Skeletal muscle satellite cell (primary cell): ENCODE measurements around the gene OSBPL5.

Experiments used
- H3K27me3 ChIP-seq: 2 replicates; pipeline ENCODE4 v1.7.0; 2013; ENCODE audit warnings: low read length; ENCODE audit not compliant: control insufficient read depth, insufficient read depth
- H3K36me3 ChIP-seq: 2 replicates; pipeline ENCODE4 v1.7.0; 2013; ENCODE audit warnings: mild to moderate bottlenecking, control low read depth, low read length; ENCODE audit not compliant: insufficient read depth
- H3K4me1 ChIP-seq: 2 replicates; pipeline ENCODE4 v1.7.0; 2013; ENCODE audit warnings: low read length; ENCODE audit not compliant: control insufficient read depth, insufficient read depth
- H3K4me2 ChIP-seq: 2 replicates; pipeline ENCODE4 v1.7.0; 2013; ENCODE audit warnings: mild to moderate bottlenecking, low read length
- H3K4me3 ChIP-seq: 2 replicates; pipeline ENCODE4 v1.7.0; 2013; ENCODE audit warnings: low read length
- H3K9ac ChIP-seq: 2 replicates; pipeline ENCODE4 v1.7.0; 2013; ENCODE audit warnings: mild to moderate bottlenecking, low read depth, low read length, moderate library complexity
- H3K9me3 ChIP-seq: replicated peaks from 2 replicates; pipeline ENCODE4 v1.7.0; 2013; ENCODE audit warnings: mild to moderate bottlenecking, control low read depth, low read length

Gene OSBPL5

DNA sequence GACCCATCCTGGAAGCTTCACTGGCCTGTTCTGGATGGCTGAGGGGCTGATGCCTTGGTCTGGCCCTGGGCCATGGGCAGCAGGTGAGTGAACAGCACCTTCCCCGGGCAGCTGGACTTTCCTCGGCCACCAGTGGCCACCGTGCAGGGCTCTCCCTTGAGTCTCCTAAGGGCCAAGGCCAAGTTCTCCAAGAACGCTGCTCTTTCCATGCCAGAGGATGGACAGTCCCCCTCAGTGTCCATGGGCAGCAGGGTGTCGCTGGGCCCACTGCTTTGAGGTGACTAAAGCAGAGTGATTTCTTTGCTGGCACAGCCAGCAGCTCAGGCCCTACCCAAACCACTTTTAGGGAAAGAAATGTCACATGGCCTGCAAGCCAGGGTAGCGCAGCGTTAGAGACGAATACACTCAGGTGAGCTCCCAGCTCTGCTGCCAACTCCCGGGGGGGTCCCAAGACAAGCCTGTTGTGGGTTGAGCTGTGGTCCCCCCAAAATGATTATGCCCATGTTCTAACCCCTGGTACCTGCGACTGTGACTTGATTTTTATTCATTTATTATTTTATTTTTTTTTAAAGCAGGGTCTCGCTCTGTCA lies 104.6 kb downstream of the OSBPL5 start:
- Histone ChIP-seq H3K9me3 (no peaks in the 10 kb centered on the region), H3K4me3 (no peak overlapping the region), H3K4me1 (peaks cover 24% of the 10 kb centered on the region), H3K4me2 (no peak overlapping the region), H3K9ac (no peak overlapping the region), H3K27me3 (no peaks in the 10 kb centered on the region), H3K36me3 (no peaks in the 10 kb centered on the region)

DNA sequence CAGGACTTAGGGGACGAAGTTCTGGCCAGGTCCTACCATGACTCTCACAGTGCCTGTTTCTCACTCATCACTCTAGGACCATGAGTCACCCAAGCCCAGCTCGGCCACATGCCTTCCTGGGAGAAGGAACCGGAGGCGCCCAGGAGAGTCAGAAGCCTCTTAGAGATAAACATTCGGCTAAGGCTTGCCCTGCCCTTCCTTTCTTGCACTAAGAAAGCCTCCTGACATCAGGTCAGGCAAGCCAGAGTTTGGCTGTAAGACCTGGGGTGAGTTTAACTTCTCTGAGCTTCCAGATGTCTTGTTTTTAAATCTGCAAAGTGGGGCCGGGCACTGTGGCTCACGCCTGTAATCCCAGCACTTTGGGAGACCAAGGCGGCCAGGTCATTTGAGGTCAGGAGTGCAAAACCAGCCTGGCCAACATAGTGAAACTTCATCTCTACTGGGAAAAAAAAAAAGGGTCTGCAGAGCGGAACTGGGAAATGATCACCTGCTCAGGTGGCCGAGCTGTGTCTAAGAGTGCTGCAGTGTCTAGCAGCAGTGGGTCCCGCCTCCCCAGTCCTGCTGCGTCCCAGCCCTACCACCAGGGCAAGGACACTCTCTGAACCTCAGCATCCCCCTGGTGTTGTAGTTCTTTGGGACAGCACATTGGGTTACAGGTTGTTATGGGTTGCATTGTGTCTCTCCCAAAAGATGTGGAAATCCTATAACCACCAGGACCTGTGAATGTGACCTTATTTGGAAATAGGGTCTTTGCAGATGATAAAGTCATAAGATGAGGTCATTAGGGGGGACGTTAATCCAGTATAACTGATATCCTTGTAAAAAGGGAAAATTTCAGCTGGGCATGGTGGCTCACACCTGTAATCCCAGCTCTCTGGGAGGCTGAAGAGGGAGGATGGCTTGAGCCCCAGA lies 106.1 kb downstream of the OSBPL5 start:
- peak overlapping the region; percentile 48 for H3K4me2 ChIP-seq
- H3K9ac ChIP-seq: no peak overlapping the region
- no peaks in the 10 kb centered on the region for H3K9me3 ChIP-seq
- H3K36me3 ChIP-seq: peaks cover 6% of the 10 kb centered on the region
- peaks cover 27% of the 10 kb centered on the region for H3K4me1 ChIP-seq
- no peak overlapping the region for H3K4me3 ChIP-seq
- H3K27me3 ChIP-seq: no peaks in the 10 kb centered on the region

DNA sequence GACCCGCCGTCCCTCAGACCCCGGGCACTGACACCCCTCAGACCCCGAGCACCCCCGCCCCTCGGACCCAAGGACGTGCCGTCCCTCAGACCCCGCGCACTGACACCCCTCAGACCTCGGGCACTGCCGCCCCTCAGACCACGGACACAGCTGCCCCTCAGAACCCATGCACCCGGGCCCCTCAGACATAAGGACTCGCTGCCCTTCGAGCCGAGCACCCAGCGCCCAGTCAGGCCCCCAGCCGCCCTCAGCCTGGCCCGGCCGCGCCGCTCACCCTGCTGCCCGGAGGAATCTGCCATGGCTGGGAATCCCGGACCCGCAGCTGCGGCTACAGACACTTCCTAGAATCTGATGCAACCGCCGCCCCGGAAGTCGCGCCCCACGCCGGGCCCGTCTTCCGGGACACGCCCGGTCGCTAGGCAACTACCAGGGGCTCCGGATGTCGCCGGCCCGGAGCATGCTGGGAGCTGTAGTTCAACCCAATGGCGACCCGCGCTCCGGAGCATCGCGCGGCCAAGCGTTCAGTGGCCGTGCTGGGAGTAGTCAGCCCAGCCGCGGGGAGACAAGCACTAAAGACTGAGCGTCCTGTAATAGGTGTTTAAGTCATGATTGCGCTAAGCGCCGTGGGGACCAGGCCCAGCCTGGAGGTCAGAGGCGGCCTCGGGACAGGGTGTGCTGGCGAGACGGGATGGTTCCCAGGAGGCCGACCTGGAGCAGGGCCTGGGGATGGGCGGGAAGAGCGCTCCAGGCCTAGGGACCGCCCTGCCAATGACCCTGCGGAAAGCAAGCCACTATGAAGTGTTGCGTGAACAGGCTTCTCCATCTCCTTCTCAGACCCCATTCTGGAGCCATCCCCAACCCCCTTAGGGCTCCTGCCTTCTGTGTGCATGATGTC lies 107.8 kb downstream of the OSBPL5 start, which contains the start of gene CARS1:
Gene CARS1 (minus strand): TSS at position 355 of the 895 bp plus-strand sequence. CDS start 56 bp downstream, at position 299.
- Histone ChIP-seq H3K9me3 (no peaks in the 10 kb centered on the region), H3K4me1 (peaks cover 27% of the 10 kb centered on the region), H3K9ac (peak within 1 kb of the TSS; percentile 92), H3K4me3 (peak within 1 kb of the TSS; percentile 94), H3K4me2 (peak within 1 kb of the TSS; percentile 92), H3K36me3 (peaks cover 6% of the 10 kb centered on the region), H3K27me3 (no peaks in the 10 kb centered on the region)

DNA sequence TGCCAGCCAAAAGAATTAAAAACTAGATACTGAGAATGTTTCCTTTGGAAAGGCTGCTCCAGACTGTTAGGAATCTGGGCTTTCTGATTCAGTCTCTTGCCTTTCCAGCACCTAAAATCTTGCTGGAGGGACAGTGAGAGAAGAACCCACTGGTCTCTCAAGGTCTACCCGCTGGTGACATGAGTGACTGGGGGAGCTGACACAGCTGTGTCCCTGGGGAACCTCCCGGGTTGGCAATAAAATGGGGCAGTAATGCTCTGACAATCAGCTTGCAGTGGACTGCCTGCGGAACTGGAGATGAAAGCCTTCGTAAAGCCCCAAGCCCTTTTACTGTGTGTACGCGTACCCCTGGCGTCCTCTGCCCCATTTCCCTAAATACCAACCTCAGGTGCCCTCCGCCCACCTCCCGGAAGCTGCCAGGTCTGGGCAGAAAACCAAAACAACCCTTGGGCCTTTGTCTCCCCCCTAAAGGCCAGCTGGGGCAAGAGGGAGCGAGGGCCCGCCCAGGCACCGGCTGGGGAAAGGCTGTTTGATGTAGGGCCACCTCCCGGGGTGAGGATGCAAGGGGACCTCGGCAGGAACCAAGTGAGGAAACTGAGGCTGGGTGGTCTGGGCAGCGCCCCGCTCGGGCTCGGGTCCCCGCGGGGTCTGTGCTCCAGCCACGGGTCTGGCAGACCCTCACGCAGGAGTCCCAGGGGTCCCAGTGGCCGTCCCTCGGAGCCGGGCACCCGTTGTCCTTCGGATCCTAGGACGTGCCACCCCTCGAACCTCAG lies 108.6 kb downstream of the OSBPL5 start:
- Histone ChIP-seq H3K4me3 (peak overlapping the region; percentile 94), H3K4me2 (peak overlapping the region; percentile 92), H3K4me1 (peaks cover 27% of the 10 kb centered on the region), H3K9ac (peak overlapping the region; percentile 92), H3K36me3 (peaks cover 6% of the 10 kb centered on the region), H3K9me3 (no peaks in the 10 kb centered on the region), H3K27me3 (no peaks in the 10 kb centered on the region)

DNA sequence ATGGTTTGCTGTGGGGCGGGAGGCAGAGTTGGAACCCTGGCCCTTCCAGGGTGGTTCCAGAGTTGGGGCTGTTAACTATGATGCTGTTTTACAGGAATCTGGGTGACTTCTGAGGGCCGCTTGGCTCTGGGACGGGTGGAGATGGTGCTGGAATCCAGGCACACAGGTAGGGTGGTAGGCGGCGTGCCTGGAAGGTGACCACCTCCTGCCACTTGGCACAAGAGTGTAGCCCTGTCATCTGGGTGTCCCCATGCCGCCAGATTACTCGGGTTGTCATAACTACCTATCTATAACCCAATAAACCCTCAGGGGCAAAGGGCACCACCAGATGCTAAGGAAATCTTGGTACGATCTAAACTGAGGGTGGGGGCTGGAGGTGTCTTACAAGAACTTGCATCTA lies 109.2 kb downstream of the OSBPL5 start:
- Histone ChIP-seq H3K4me1 (peaks cover 27% of the 10 kb centered on the region), H3K9me3 (no peaks in the 10 kb centered on the region), H3K27me3 (no peaks in the 10 kb centered on the region), H3K4me3 (peak overlapping the region; percentile 94), H3K9ac (peak overlapping the region; percentile 92), H3K36me3 (peaks cover 6% of the 10 kb centered on the region), H3K4me2 (peak overlapping the region; percentile 92)

DNA sequence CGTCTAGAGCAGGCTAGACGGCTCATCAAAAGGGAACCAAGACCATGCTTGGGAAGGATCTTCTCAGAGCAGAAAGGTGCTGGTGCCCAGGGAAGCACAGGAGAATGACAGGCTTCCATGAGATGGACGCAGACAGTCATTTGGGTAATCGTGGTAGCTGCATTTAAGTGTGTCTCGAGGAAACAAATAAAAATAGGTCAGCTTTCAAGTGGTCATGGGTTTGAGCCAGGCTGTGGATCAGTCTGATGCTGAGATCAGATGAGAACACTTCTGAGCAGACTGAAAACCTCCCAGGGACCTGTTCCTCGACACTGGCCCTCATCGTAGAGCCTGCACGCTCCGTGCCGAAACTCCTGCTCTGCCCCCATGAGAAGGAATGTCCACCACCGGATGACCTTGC lies 112.5 kb downstream of the OSBPL5 start:
- Histone ChIP-seq H3K9me3 (no peaks in the 10 kb centered on the region), H3K4me1 (peaks cover 32% of the 10 kb centered on the region), H3K27me3 (no peaks in the 10 kb centered on the region), H3K4me3 (no peak overlapping the region), H3K36me3 (peaks cover 7% of the 10 kb centered on the region), H3K9ac (no peak overlapping the region), H3K4me2 (no peak overlapping the region)

DNA sequence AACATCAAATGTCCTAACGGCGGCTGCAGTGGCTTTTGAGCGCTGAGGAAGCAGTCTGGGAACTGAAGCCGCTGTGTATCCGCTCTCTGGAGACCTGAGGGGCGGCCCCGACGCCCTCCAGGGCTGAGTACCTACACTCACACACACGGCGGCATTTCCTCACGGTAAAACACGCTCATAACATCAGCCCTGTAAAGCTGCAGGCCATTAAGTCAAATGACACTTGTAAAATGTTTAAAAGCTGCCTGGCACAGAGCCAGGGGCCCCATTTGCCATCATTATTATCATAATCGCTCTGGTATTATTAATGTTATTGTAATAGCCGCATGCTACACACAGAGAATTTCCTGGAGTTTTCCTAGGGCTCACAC lies 113.0 kb downstream of the OSBPL5 start:
- peaks cover 11% of the 10 kb centered on the region for H3K36me3 ChIP-seq
- peaks cover 30% of the 10 kb centered on the region for H3K4me1 ChIP-seq

DNA sequence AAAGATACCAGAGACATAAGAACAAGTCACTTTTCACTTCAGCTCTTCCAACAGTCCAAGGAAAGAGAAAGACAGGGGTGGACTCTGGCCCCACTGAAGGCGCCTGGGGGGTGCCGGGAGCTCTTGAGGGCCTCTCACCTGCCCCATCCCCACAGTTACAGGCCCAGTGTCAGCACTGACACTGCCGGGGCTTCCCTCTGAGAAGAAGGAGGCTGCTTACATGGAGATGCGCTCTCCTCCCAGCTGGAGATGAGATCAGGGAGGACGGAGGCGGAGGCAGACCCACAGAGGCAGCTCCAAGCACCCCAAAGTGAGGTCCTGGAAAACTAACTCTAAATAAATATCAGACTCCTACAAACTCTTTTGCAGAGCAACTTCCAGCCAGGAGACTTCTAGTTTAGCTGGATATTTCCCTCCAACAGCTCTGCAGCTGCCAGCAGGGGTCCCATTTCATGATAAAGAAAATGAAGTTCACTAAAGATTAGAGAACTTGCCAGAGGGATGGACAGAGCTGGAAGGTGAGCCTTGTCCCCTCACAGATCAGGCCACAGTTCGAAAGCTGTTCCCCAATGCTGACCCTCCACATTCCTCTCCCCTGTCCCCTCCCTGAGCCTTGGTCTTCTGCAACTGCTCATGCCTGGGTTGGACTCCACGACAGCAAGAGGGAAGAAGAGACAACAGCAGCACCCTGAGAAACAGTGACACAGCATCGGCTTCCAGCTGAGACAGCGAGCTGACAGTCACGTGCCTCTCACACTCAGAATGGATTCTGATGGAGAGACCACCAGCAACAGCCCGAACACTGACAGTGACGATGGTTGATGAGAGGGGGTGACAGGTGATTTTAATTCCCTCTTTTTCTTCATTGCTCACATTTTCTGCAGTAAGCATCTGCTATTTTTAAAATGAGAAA lies 113.7 kb downstream of the OSBPL5 start:
- Histone ChIP-seq H3K27me3 (no peaks in the 10 kb centered on the region), H3K4me2 (no peak overlapping the region), H3K36me3 (peaks cover 13% of the 10 kb centered on the region), H3K4me1 (peaks cover 30% of the 10 kb centered on the region), H3K9me3 (no peaks in the 10 kb centered on the region), H3K4me3 (no peak overlapping the region), H3K9ac (no peak overlapping the region)

More for the DNA sequence above, 113.0 kb downstream of the OSBPL5 start:
- Histone ChIP-seq H3K9ac (no peak overlapping the region), H3K4me2 (no peak overlapping the region), H3K27me3 (no peaks in the 10 kb centered on the region), H3K4me3 (no peak overlapping the region), H3K9me3 (no peaks in the 10 kb centered on the region)

DNA sequence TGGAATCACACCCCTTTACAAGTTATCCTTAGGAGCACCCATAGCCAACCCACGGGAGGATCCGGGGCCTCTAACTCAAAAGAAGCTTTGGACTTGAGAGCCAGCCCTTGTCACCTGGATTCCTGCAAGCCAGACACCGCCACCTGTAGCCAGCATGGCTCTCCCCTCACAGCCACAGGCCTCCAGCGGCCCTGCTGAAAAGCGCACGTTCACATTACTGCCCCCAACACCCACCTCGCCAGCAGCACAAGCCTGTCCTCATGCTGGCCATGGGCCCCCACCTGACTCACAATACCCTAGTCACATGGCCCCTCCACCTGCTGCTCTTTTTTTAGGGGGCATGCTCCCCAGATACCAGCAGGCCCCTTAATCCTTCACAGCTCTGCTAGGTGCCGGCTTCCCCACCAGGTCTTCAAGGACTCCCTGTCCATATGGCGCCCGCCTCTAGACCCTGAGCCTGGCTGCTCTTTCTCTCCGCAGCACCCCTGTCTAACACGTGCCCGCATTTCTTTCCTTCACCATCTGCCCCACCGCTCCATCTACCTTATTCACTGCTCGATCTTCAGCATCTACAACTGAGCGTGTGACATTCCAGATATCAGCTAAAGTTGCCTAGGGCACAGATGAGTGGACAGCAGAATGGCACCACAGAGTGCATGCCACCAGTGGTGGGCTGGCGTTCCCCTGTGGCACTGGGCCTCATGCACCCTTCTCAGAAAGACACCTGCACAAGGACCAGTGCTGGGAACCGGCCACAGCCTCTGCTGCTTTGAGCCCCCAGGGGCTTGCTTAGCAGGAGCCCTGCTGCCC lies 114.5 kb downstream of the OSBPL5 start:
- no peak overlapping the region for H3K9ac ChIP-seq
- no peaks in the 10 kb centered on the region for H3K27me3 ChIP-seq
- H3K4me2 ChIP-seq: peak overlapping the region; percentile 68
- peaks cover 21% of the 10 kb centered on the region for H3K4me1 ChIP-seq
- peak overlapping the region; percentile 19 for H3K4me3 ChIP-seq
- peaks cover 17% of the 10 kb centered on the region for H3K36me3 ChIP-seq
- no peaks in the 10 kb centered on the region for H3K9me3 ChIP-seq
